Subcutaneous adipose tissue (tissue), 4 donors: ENCODE data around the gene TMEM95. TPM values are rescaled to one million over a fixed set of nuclear protein-coding genes. Genes with fewer than 3 reads are reported as not detected.

Source experiments
- CTCF ChIP-seq: fragments of 450-650 bp; IDR thresholded peaks from one replicate; pipeline ENCODE4 v1.5.1; 2016; ENCODE audit warnings: low read depth, mild to moderate bottlenecking, control low read depth, antibody characterized with exemption, moderate library complexity
- small RNA-seq: library from RNA; depleted of rRNA; stranded (forward); fragments of <200 nt; gene quantifications from one replicate; pipeline ENCODE3, GENCODE V24; 2016
- total RNA-seq, 4 donors: library from RNA; depleted of rRNA; stranded (reverse); fragments of >200 nt; gene quantifications; one replicate each; pipeline ENCODE4 v1.1.0, GENCODE V29; 2016

The TMEM95 gene
- total RNA-seq, 4 donors from 2014 or later: not detected

- TF ChIP-seq CTCF: no peak
Observed at GRCh38 chr17:7403727-7403976, 48.7 kb downstream of the TMEM95 start.

GRCh38 chr17:7403977-7404736 is 49.2 kb downstream of the TMEM95 start, which contains the start of gene TMEM256:
Gene TMEM256 (minus strand): TSS chr17:7404097. CDS start chr17:7404084, 13 bp downstream.
- no peak for TF ChIP-seq CTCF

- no peak for TF ChIP-seq CTCF
Observed at GRCh38 chr17:7404737-7405349, 49.9 kb downstream of the TMEM95 start.

- TF ChIP-seq CTCF: no peak
Observed at GRCh38 chr17:7405350-7406234, 50.6 kb downstream of the TMEM95 start.

GRCh38 chr17:7406235-7406825 is 51.4 kb downstream of the TMEM95 start:
- TF ChIP-seq CTCF: no peak

Small RNA genes within 50 kb of the gene (small RNA-seq; reads per million reads assigned to genes)
- not detected for gene AC026954.2

Other genes with a start within 250 kb of the TMEM95 start
- gene ASGR2, start 240.3 kb upstream of the TMEM95 start, total RNA-seq: 1 to 10 TPM in 2 of 4 donors, under 1 TPM in 1, not detected in 1; 0.66 to 1.4 (median 1.3) TPM
- gene ASGR1, start 175.8 kb upstream of the TMEM95 start, total RNA-seq: 1 to 10 TPM; 2.4 to 5.9 (median 3.8) TPM
- 10 to 100 TPM in 1 of 4 donors, 1 to 10 TPM in 3; 3.3 to 17.0 (median 6.9) TPM for gene DLG4, start 135.3 kb upstream of the TMEM95 start, total RNA-seq
- 1,000 to 10,000 TPM in 1 of 4 donors, 100 to 1,000 TPM in 3; 533 to 1,103 (median 672) TPM for gene ACADVL, start 135.2 kb upstream of the TMEM95 start, total RNA-seq
- 10 to 100 TPM; 23.5 to 36.5 (median 27.1) TPM for gene DVL2, start 120.6 kb upstream of the TMEM95 start, total RNA-seq
- 10 to 100 TPM; 14.5 to 27.6 (median 19.3) TPM for gene PHF23, start 115.7 kb upstream of the TMEM95 start, total RNA-seq
- 100 to 1,000 TPM; 350 to 658 (median 462) TPM for gene GABARAP, start 112.7 kb upstream of the TMEM95 start, total RNA-seq
- 10 to 100 TPM; 71.8 to 86.4 (median 81.1) TPM for gene CTDNEP1, start 103.4 kb upstream of the TMEM95 start, total RNA-seq
- gene ELP5, start 102.9 kb upstream of the TMEM95 start, total RNA-seq: 10 to 100 TPM; 20.7 to 43.4 (median 25.3) TPM
- 10 to 100 TPM in 2 of 4 donors, 1 to 10 TPM in 2; 3.7 to 26.9 (median 13.2) TPM for gene CLDN7, start 92.7 kb upstream of the TMEM95 start, total RNA-seq
- gene SLC2A4, start 73.4 kb upstream of the TMEM95 start, total RNA-seq: 10 to 100 TPM in 2 of 4 donors, 1 to 10 TPM in 2; 5.6 to 91.4 (median 13.8) TPM
- 10 to 100 TPM in 1 of 4 donors, 1 to 10 TPM in 1, under 1 TPM in 2; 0.82 to 14.1 (median 2.0) TPM for gene YBX2, start 60.5 kb upstream of the TMEM95 start, total RNA-seq
- gene EIF5A, start 47.5 kb upstream of the TMEM95 start, total RNA-seq: 100 to 1,000 TPM; 144 to 174 (median 153) TPM
- 10 to 100 TPM; 52.7 to 89.2 (median 75.6) TPM for gene GPS2, start 39.8 kb upstream of the TMEM95 start, total RNA-seq
- gene NEURL4, start 25.8 kb upstream of the TMEM95 start, total RNA-seq: 10 to 100 TPM in 3 of 4 donors, 1 to 10 TPM in 1; 4.9 to 22.6 (median 11.2) TPM
- gene ACAP1, start 18.6 kb upstream of the TMEM95 start, total RNA-seq: 1 to 10 TPM; 1.8 to 8.4 (median 4.0) TPM
- gene KCTD11, start 3.0 kb upstream of the TMEM95 start, total RNA-seq: 10 to 100 TPM in 1 of 4 donors, 1 to 10 TPM in 3; 4.9 to 13.8 (median 7.2) TPM
- gene TNK1, start 25.9 kb downstream of the TMEM95 start, total RNA-seq: 1 to 10 TPM in 3 of 4 donors, under 1 TPM in 1; 0.51 to 1.9 (median 1.1) TPM
- 10 to 100 TPM in 3 of 4 donors, 1 to 10 TPM in 1; 9.1 to 21.3 (median 16.2) TPM for gene PLSCR3, start 39.4 kb downstream of the TMEM95 start, total RNA-seq
- 100 to 1,000 TPM in 2 of 4 donors, 10 to 100 TPM in 2; 76.7 to 134 (median 109) TPM for gene TMEM256, start 48.9 kb downstream of the TMEM95 start, total RNA-seq
- 1 to 10 TPM; 3.1 to 6.8 (median 4.2) TPM for gene NLGN2, start 52.7 kb downstream of the TMEM95 start, total RNA-seq
- not detected for gene SPEM1, start 65.2 kb downstream of the TMEM95 start, total RNA-seq
- not detected for gene SPEM2, start 70.5 kb downstream of the TMEM95 start, total RNA-seq
- not detected for gene SPEM3, start 73.7 kb downstream of the TMEM95 start, total RNA-seq
- 1 to 10 TPM; 2.9 to 7.8 (median 5.9) TPM for gene TMEM102, start 80.3 kb downstream of the TMEM95 start, total RNA-seq
- gene FGF11, start 84.4 kb downstream of the TMEM95 start, total RNA-seq: 1 to 10 TPM in 2 of 4 donors, under 1 TPM in 1, not detected in 1; 0.88 to 1.3 (median 1.2) TPM
- gene CHRNB1, start 89.9 kb downstream of the TMEM95 start, total RNA-seq: 10 to 100 TPM in 1 of 4 donors, 1 to 10 TPM in 3; 2.4 to 10.4 (median 9.8) TPM
- 10 to 100 TPM; 34.2 to 58.0 (median 39.3) TPM for gene ZBTB4, start 124.5 kb downstream of the TMEM95 start, total RNA-seq
- gene SLC35G6, start 126.3 kb downstream of the TMEM95 start, total RNA-seq: not detected
- gene POLR2A, start 129.2 kb downstream of the TMEM95 start, total RNA-seq: 100 to 1,000 TPM in 1 of 4 donors, 10 to 100 TPM in 3; 31.1 to 123 (median 58.5) TPM
- gene TNFSF12, start 193.9 kb downstream of the TMEM95 start, total RNA-seq: 10 to 100 TPM; 21.2 to 61.9 (median 58.7) TPM
- gene TNFSF13, start 203.6 kb downstream of the TMEM95 start, total RNA-seq: 10 to 100 TPM; 22.8 to 69.5 (median 53.1) TPM
- 10 to 100 TPM; 41.6 to 64.7 (median 56.8) TPM for gene SENP3, start 206.8 kb downstream of the TMEM95 start, total RNA-seq
- 100 to 1,000 TPM in 3 of 4 donors, 10 to 100 TPM in 1; 56.9 to 609 (median 149) TPM for gene CD68, start 224.5 kb downstream of the TMEM95 start, total RNA-seq
- 10 to 100 TPM; 53.9 to 94.2 (median 77.7) TPM for gene MPDU1, start 228.7 kb downstream of the TMEM95 start, total RNA-seq
- 1 to 10 TPM in 1 of 4 donors, not detected in 3; 1.0 TPM for gene SOX15, start 234.9 kb downstream of the TMEM95 start, total RNA-seq